ENCODE results near the gene SLC9A2. TPM values are rescaled to one million over a fixed set of nuclear protein-coding genes. Genes with fewer than 3 reads are reported as not detected.

Gene SLC9A2
- total RNA-seq, 1 experiment from 2014 or later = 7.1 TPM

DNA sequence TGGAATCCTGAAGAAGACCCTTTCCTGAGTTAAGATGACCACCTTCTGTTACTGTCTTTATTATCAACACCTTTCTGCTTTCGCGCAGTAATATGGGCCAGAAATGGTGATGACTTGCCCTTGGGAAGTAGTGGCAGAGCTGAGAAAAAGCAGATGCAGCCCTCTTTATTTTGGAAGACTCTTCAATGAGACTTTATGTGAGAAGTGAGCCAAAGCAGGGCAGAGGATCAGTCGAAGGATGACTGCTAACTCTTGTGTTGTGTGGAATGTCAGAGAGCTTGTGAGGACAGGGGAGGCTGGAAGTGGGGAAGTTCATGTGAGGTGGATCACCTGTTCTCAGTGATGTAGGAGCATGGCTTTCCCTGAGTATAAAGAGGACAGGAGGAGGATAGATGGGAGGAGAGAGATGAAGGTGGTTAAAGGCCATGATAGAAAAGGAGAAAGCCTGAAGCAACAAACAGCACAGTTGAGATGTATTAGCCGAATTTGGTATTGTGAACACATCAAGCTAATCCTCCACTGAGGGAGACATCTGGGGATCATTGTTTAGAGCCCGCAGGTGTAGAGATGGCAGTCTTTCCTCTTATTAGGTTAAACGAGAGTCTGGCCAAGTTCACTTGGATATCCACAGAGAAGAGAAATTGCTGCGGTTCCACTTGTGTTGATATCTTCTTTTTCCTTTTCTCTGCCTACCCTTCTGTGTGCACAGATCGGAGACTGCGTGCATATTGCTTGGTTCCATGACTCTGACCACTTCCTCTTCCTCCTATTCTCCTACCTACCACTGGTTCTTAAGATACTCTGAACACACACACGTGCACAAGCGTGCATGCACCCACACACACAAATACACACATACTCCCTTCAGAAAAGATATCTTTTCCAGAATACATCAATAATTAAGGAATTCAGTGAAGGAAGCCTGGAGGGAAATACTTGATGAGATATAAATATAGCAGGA lies 67.4 kb downstream of the SLC9A2 start:
- no peak overlapping the region for H3K4me3 ChIP-seq (ENCODE audit: low read length)
- no peaks in the 10 kb centered on the region; the same call in 1 of the 2 replicates for H3K27me3 ChIP-seq (ENCODE audit: low read length)
- DNase-seq (no peak), ATAC-seq (no peak)
- no peak overlapping the region for H3K4me2 ChIP-seq (ENCODE audit: low read length)
- intact Hi-C loops (cut with micrococcal nuclease) = no loop called here
- H3K27ac ChIP-seq (ENCODE audit: low read length) = no peak overlapping the region
- ChIA-PET CTCF (no interaction called here), POLR2A (ENCODE audit: unreplicated experiment) (no interaction called here)
- H2AFZ ChIP-seq (ENCODE audit: low read length) = no peak overlapping the region
- H3K9me2 ChIP-seq (replicated peaks; ENCODE audit: low read length) = no peaks in the 10 kb centered on the region
- no TSS peak for BruUV-seq (replicated peaks)
- H3K9ac ChIP-seq (ENCODE audit: low read length) = no peak overlapping the region
- no peaks in the 10 kb centered on the region for H3K9me3 ChIP-seq (ENCODE audit: low read length)
- H3F3A ChIP-seq (ENCODE audit: low read length, unreplicated experiment) = no peaks in the 10 kb centered on the region
- TF ChIP-seq CTCF (conservative IDR thresholded peaks at IDR 0.05; ENCODE audit: low read depth, low read length) = no peak
- TF ChIP-seq EZH2phosphoT487 (IDR thresholded peaks at IDR 0.05; ENCODE audit: borderline replicate concordance, low read length) = no peak
- no peak for TF ChIP-seq EZH2 (IDR thresholded peaks at IDR 0.05; ENCODE audit: low read length, unreplicated experiment)
- H3K4me1 ChIP-seq (ENCODE audit: insufficient read depth, low read length) = no peaks in the 10 kb centered on the region
- no peaks in the 10 kb centered on the region for H4K20me1 ChIP-seq (ENCODE audit: low read length)
- H3K79me2 ChIP-seq (ENCODE audit: low read length) = no peaks in the 10 kb centered on the region
- no peaks in the 10 kb centered on the region for H3K36me3 ChIP-seq (ENCODE audit: low read depth, low read length)

DNA sequence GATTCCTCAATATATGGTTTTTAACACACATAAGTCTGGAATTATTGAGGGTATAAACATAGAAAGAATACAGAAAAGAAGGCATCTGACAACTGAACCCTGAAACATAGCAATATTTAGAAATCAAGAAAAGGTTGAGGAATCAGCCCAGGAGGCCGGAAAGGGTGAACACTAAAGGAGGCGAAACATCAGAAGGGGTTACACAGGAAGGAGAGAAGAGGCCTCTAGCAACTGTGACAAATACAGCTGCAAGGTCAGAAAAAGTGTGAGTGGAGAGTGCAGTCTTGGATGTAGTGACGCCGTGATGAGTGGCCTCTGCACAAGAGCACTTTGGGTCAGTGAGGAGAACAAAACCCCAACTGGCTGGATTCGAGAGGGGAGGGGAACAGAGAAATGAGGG lies 70.7 kb downstream of the SLC9A2 start:
- Histone ChIP-seq H4K20me1 (ENCODE audit: low read length) (no peaks in the 10 kb centered on the region), H3K27ac (ENCODE audit: low read length) (no peak overlapping the region), H3K4me3 (ENCODE audit: low read length) (no peak overlapping the region), H3K36me3 (ENCODE audit: low read depth, low read length) (no peaks in the 10 kb centered on the region), H3K27me3 (ENCODE audit: low read length) (no peaks in the 10 kb centered on the region), H3K9me2 (replicated peaks; ENCODE audit: low read length) (no peaks in the 10 kb centered on the region), H3F3A (ENCODE audit: low read length, unreplicated experiment) (no peaks in the 10 kb centered on the region), H3K4me1 (ENCODE audit: insufficient read depth, low read length) (no peaks in the 10 kb centered on the region), H3K79me2 (ENCODE audit: low read length) (no peaks in the 10 kb centered on the region), H3K4me2 (ENCODE audit: low read length) (no peak overlapping the region), H3K9me3 (ENCODE audit: low read length) (no peaks in the 10 kb centered on the region), H2AFZ (ENCODE audit: low read length) (no peak overlapping the region; the same call in 1 of the 2 replicates), H3K9ac (ENCODE audit: low read length) (no peak overlapping the region)
- ChIA-PET POLR2A (ENCODE audit: unreplicated experiment) (no interaction called here), CTCF (no interaction called here)
- ATAC-seq (no peak), DNase-seq (no peak)
- BruUV-seq (replicated peaks) = no TSS peak
- intact Hi-C loops (cut with micrococcal nuclease) = no loop called here
- no peak for TF ChIP-seq EZH2 (IDR thresholded peaks at IDR 0.05; ENCODE audit: low read length, unreplicated experiment)
- TF ChIP-seq CTCF (conservative IDR thresholded peaks at IDR 0.05; ENCODE audit: low read depth, low read length) = no peak
- TF ChIP-seq EZH2phosphoT487 (IDR thresholded peaks at IDR 0.05; ENCODE audit: borderline replicate concordance, low read length) = no peak

- H3K79me2 ChIP-seq (ENCODE audit: low read length) = no peaks in the 10 kb centered on the region
- H3K27me3 ChIP-seq (ENCODE audit: low read length) = no peaks in the 10 kb centered on the region
- H3K36me3 ChIP-seq (ENCODE audit: low read depth, low read length) = no peaks in the 10 kb centered on the region
- H4K20me1 ChIP-seq (ENCODE audit: low read length) = no peaks in the 10 kb centered on the region
- H3K4me1 ChIP-seq (ENCODE audit: insufficient read depth, low read length) = 0 out of 2 replicates have a peak, but pooled peaks cover 9% of the 10 kb centered on the region
- intact Hi-C loops (cut with micrococcal nuclease) = no loop called here
- no TSS peak for BruUV-seq (replicated peaks)
- no peak overlapping the region for H3K27ac ChIP-seq (ENCODE audit: low read length)
- CTCF ChIA-PET = no interaction called here
- ATAC-seq (no peak), DNase-seq (no peak)
- H2AFZ ChIP-seq (ENCODE audit: low read length) = no peak overlapping the region
- no peaks in the 10 kb centered on the region for H3K9me2 ChIP-seq (replicated peaks; ENCODE audit: low read length)
- no peaks in the 10 kb centered on the region for H3F3A ChIP-seq (ENCODE audit: low read length, unreplicated experiment)
- TF ChIP-seq EZH2 (IDR thresholded peaks at IDR 0.05; ENCODE audit: low read length, unreplicated experiment) (no peak), CTCF (conservative IDR thresholded peaks at IDR 0.05; ENCODE audit: low read depth, low read length) (no peak), EZH2phosphoT487 (IDR thresholded peaks at IDR 0.05; ENCODE audit: borderline replicate concordance, low read length) (no peak)
- no peak overlapping the region for H3K9ac ChIP-seq (ENCODE audit: low read length)
- H3K4me3 ChIP-seq (ENCODE audit: low read length) = no peak overlapping the region
- POLR2A ChIA-PET (ENCODE audit: unreplicated experiment) = no interaction called here
- H3K4me2 ChIP-seq (ENCODE audit: low read length) = no peak overlapping the region
- no peaks in the 10 kb centered on the region for H3K9me3 ChIP-seq (ENCODE audit: low read length)
These were observed 77.1 kb downstream of the SLC9A2 start for GRCh38 chr2:102696463-102696862.

Measured in PC-3 (cell line).